WERI-Rb-1 (cell line): ENCODE results near the gene MUC6.

Experiments
- DNase-seq: peaks from one replicate; pipeline ENCODE4 v3.0.0-alpha.2; 2020
- H3K27ac ChIP-seq: fragments of 250-450 bp; sonication (Bioruptor Pico); 2 replicates; pipeline ENCODE4 v1.5.1; 2020; ENCODE audit warnings: mild to moderate bottlenecking, moderate library complexity
- H3K27me3 ChIP-seq: fragments of 250-450 bp; sonication (Bioruptor Pico); 2 replicates; pipeline ENCODE4 v1.5.1; 2021; ENCODE audit warnings: mild to moderate bottlenecking, low read depth, moderate library complexity; ENCODE audit not compliant: insufficient read depth, severe bottlenecking
- H3K36me3 ChIP-seq: fragments of 250-450 bp; sonication (Bioruptor Pico); 2 replicates; pipeline ENCODE4 v1.5.1; 2020; ENCODE audit warnings: mild to moderate bottlenecking, moderate library complexity
- H3K4me3 ChIP-seq: 2 replicates; pipeline ENCODE4 v1.5.1; 2011; ENCODE audit warnings: low read depth, mild to moderate bottlenecking, control low read depth, low read length
- H3K9me3 ChIP-seq: fragments of 250-450 bp; sonication (Bioruptor Pico); 2 replicates; pipeline ENCODE4 v1.5.1; 2021; ENCODE audit warnings: mild to moderate bottlenecking, moderate library complexity; ENCODE audit not compliant: severe bottlenecking
- CTCF ChIP-seq: IDR thresholded peaks from 2 replicates; pipeline ENCODE4 v1.5.1; 2011; ENCODE audit warnings: low read depth, mild to moderate bottlenecking, control low read depth, inconsistent platforms, low read length

The MUC6 gene

GRCh38 chr11:1022908-1023810 lies 13.4 kb downstream of the MUC6 start:
- H3K27me3 ChIP-seq = no peaks in the 10 kb centered on the region
- no peak for DNase-seq
- TF ChIP-seq CTCF = no peak

DNA sequence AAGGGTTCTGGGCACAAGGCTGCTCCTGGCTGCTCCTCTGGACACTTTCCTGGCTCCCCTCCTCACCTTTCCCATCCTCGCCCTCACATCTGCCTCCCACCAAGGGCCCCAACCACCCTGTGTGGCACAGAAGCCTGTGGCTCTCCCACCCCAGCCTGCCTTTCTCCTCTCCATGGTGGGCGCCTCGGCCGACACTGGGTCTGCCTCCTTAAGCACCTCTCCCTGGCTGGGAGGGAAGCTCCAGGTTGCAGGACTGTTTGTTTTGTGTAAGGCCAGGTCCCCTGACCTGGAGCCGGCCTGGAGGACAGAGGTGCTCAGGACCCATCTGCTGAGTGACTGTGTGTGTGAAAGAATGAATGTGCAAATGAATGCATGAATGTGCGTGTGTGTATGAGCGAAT lies 14.1 kb downstream of the MUC6 start:
- DNase-seq = no peak
- Histone ChIP-seq H3K9me3 (no peaks in the 10 kb centered on the region), H3K27me3 (no peaks in the 10 kb centered on the region), H3K27ac (no peak overlapping the region), H3K36me3 (no peaks in the 10 kb centered on the region), H3K4me3 (no peak overlapping the region)
- TF ChIP-seq CTCF = no peak

More at GRCh38 chr11:1022908-1023810, 13.4 kb downstream of the MUC6 start:
- no peaks in the 10 kb centered on the region for H3K9me3 ChIP-seq
- no peak overlapping the region for H3K27ac ChIP-seq
- H3K36me3 ChIP-seq = no peaks in the 10 kb centered on the region
- H3K4me3 ChIP-seq = no peak overlapping the region

DNA sequence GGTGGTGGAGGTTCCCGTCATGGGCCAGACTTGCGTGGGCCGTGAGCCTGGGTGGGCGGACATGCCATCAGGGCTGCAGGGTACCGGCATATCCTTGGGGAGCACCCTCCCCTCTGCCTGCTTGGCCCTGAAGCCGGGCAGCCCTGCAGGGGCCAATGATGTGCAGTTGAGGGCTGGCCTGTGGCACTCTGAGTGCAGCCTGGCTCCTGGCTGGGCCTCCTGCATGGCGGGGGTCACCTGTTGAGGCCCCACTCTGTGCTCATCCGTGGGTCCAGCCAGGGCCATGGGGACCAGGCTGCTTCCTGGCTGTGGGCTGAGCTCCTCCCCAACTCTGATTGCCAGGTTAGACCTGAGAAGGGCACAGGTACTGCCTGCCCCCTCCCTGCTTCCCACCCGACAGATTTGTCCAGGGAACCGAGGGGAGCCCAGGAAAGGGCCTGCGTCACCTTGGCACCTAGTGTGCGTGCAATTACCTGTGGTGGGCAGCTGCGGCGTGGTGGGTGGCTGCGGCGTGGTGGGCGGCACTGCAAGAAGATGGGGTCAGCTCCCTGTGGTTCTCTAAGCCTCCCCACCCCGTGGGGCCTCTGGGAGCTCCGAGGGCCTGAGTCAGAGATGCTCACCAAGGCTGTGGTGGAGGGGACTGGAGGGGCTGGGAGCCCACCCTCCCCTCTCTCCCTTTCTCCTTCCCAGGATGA lies 16.2 kb downstream of the MUC6 start:
- no peak for DNase-seq
- TF ChIP-seq CTCF = no peak
- Histone ChIP-seq H3K27ac (no peak overlapping the region), H3K36me3 (no peaks in the 10 kb centered on the region), H3K4me3 (no peak overlapping the region), H3K27me3 (no peaks in the 10 kb centered on the region), H3K9me3 (no peaks in the 10 kb centered on the region)

GRCh38 chr11:1019321-1019910 lies 17.1 kb downstream of the MUC6 start:
- no peaks in the 10 kb centered on the region for H3K36me3 ChIP-seq
- no peak for TF ChIP-seq CTCF
- H3K4me3 ChIP-seq = no peak overlapping the region
- H3K27me3 ChIP-seq = no peaks in the 10 kb centered on the region
- no peak overlapping the region for H3K27ac ChIP-seq
- no peaks in the 10 kb centered on the region for H3K9me3 ChIP-seq
- no peak for DNase-seq

GRCh38 chr11:1018091-1018490 lies 18.4 kb downstream of the MUC6 start:
- DNase-seq = no peak
- Histone ChIP-seq H3K36me3 (no peaks in the 10 kb centered on the region), H3K4me3 (no peak overlapping the region), H3K9me3 (no peaks in the 10 kb centered on the region), H3K27me3 (no peaks in the 10 kb centered on the region), H3K27ac (no peak overlapping the region)
- TF ChIP-seq CTCF = no peak
